A549 (cell line): ENCODE data around the gene BFSP1.

ENCODE experiments used
- CBX8 ChIP-seq: fragments of 200-600 bp; sonication (generic); IDR thresholded peaks from 2 replicates; pipeline ENCODE4 v1.6.1; 2016
- CHD4 ChIP-seq: fragments of 200-600 bp; sonication (generic); IDR thresholded peaks from 2 replicates; pipeline ENCODE4 v1.6.1; 2016; ENCODE audit warnings: antibody characterized with exemption, mild to moderate bottlenecking, borderline replicate concordance
- CTCF ChIP-seq: fragments of >200 bp; sonication (Bioruptor Twin); formaldehyde crosslinking; IDR thresholded peaks from 3 replicates; pipeline ENCODE4 v1.5.1; 2016
- EP300 ChIP-seq, 2 experiments: fragments of >200 bp; sonication (Bioruptor Twin); formaldehyde crosslinking; IDR thresholded peaks; 2 replicates in 1 of 2; 3 replicates in 1 of 2; pipeline ENCODE4 v1.6.1; 2016 to 2017
- HOXB5 ChIP-seq: fragments of 250-450 bp; sonication (Bioruptor Pico); IDR thresholded peaks from 2 replicates; pipeline ENCODE4 v1.5.0; 2020; ENCODE audit warnings: mild to moderate bottlenecking, moderate library complexity
- POLR2A ChIP-seq: IDR thresholded peaks from 2 replicates; pipeline ENCODE4 v1.6.1; 2012; ENCODE audit warnings: mild to moderate bottlenecking, low read length
- RAD21 ChIP-seq, 2 experiments: fragments of >200 bp in 1 of 2; sonication (Bioruptor Twin) in 1 of 2; formaldehyde crosslinking in 1 of 2; IDR thresholded peaks in 1 of 2; conservative IDR thresholded peaks in 1 of 2; 2 replicates in 1 of 2; 3 replicates in 1 of 2; pipeline ENCODE4 v1.6.1; 2012 to 2018; ENCODE audit warnings: inconsistent platforms in 1 of 2
- RARB ChIP-seq: fragments of 250-450 bp; sonication (Bioruptor Pico); IDR thresholded peaks from 2 replicates; pipeline ENCODE4 v1.8.0; 2021; ENCODE audit warnings: mild to moderate bottlenecking, moderate library complexity
- TF ChIP-seq, protein P1 (sequence below): fragments of 200-600 bp; sonication (generic); IDR thresholded peaks from 2 replicates; pipeline ENCODE4 v1.6.1; 2016; ENCODE audit warnings: antibody characterized with exemption, mild to moderate bottlenecking, moderate library complexity

DNA sequence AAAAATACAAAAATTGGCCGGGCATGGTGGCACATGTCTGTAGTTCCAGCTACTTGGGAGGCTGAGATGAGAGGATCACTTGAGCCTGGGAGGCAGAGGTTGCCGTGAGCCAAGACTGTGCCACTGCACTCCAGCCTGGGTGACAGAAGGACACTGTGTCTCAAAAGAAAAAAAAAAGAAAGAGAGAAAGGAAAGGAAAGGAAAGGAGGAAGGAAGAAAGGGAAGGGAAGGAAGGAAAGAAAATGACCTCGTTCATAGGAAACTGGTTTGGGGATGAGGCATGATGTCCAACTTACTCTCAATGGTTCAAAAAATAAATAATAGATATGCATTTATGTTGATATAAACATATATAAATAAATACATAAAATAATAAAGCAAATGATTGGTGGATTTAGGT lies 6.8 kb upstream of the BFSP1 start:
- TF ChIP-seq CTCF (no peak), RAD21 (conservative IDR thresholded peaks at IDR 0.05 in 1 of 2, IDR thresholded peaks at IDR 0.05 in 1 of 2) (no peak), EP300 (IDR thresholded peaks at IDR 0.05) (no peak), HOXB5 (CRISPR knock-in tag) (no peak), POLR2A (no peak), RARB (CRISPR knock-in tag) (no peak), CHD4 (no peak), CBX8 (no peak)
- TF ChIP-seq, protein P1, sequence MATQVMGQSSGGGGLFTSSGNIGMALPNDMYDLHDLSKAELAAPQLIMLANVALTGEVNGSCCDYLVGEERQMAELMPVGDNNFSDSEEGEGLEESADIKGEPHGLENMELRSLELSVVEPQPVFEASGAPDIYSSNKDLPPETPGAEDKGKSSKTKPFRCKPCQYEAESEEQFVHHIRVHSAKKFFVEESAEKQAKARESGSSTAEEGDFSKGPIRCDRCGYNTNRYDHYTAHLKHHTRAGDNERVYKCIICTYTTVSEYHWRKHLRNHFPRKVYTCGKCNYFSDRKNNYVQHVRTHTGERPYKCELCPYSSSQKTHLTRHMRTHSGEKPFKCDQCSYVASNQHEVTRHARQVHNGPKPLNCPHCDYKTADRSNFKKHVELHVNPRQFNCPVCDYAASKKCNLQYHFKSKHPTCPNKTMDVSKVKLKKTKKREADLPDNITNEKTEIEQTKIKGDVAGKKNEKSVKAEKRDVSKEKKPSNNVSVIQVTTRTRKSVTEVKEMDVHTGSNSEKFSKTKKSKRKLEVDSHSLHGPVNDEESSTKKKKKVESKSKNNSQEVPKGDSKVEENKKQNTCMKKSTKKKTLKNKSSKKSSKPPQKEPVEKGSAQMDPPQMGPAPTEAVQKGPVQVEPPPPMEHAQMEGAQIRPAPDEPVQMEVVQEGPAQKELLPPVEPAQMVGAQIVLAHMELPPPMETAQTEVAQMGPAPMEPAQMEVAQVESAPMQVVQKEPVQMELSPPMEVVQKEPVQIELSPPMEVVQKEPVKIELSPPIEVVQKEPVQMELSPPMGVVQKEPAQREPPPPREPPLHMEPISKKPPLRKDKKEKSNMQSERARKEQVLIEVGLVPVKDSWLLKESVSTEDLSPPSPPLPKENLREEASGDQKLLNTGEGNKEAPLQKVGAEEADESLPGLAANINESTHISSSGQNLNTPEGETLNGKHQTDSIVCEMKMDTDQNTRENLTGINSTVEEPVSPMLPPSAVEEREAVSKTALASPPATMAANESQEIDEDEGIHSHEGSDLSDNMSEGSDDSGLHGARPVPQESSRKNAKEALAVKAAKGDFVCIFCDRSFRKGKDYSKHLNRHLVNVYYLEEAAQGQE = no peak
